Endothelial cell of umbilical vein (primary cell): Measurements from ENCODE around the gene NUB1. TPM values are rescaled to one million over a fixed set of nuclear protein-coding genes. Genes with fewer than 3 reads are reported as not detected.

Experiments
- BruUV-seq: library from RNA; stranded (reverse); fragments of 400-500 nt; replicated peaks from 2 replicates; lab custom pipeline; 2021; lab: Mats Ljungman, UMichigan
- CTCF ChIA-PET: fragments of 300-600, 350-600 bp; sonication (Branson Sonifier 250); formaldehyde crosslinking; loops from one replicate; lab custom pipeline; 2021; ENCODE audit warnings: antibody characterized with exemption, inconsistent platforms; lab: Charles Lee
- POLR2A ChIA-PET: fragments of 300-600, 350-600 bp; sonication (Branson Sonifier 250); formaldehyde crosslinking; loops from one replicate; lab custom pipeline; 2021; ENCODE audit warnings: antibody characterized with exemption, inconsistent platforms; lab: Charles Lee
- DNase-seq: peaks from one replicate; pipeline ENCODE4 v3.0.0-alpha.2; 2011; ENCODE audit warnings: low read depth, low spot score
- FAIRE-seq: peaks from 2 replicates; lab custom pipeline; 2011; peaks lifted over from hg19 to GRCh38; lab: Jason Lieb, UNC
- H2AFZ ChIP-seq: 2 replicates; pipeline ENCODE4 v1.6.0; 2012; ENCODE audit warnings: low read depth, low read length, control low read depth, inconsistent platforms
- H3K27ac ChIP-seq: 2 replicates; pipeline ENCODE4 v1.5.1; 2011; ENCODE audit warnings: low read depth, mild to moderate bottlenecking, control low read depth, low read length, moderate library complexity; ENCODE audit not compliant: insufficient read depth
- H3K27me3 ChIP-seq, 2 experiments: 2 replicates each; pipeline versions ENCODE4 v1.6.0 to v1.6.1; 2011; ENCODE audit warnings: low read length in 2 of 2, mixed read lengths in 1 of 2; ENCODE audit not compliant: control insufficient read depth in 2 of 2, insufficient read depth in 2 of 2
- H3K36me3 ChIP-seq, 2 experiments: 2 replicates in 1 of 2; 3 replicates in 1 of 2; pipeline ENCODE4 v1.5.1; 2011; ENCODE audit warnings: low read length in 2 of 2, mild to moderate bottlenecking in 1 of 2, moderate library complexity in 1 of 2; ENCODE audit not compliant: control insufficient read depth in 2 of 2, insufficient read depth in 2 of 2; ENCODE audit errors: extremely low read depth in 1 of 2
- H3K4me1 ChIP-seq: 3 replicates; pipeline ENCODE4 v1.5.1; 2011; ENCODE audit warnings: mild to moderate bottlenecking, low read length; ENCODE audit not compliant: control insufficient read depth, insufficient read depth; ENCODE audit errors: extremely low read depth
- H3K4me2 ChIP-seq: 2 replicates; pipeline ENCODE4 v1.6.1; 2011; ENCODE audit warnings: low read length, control low read depth, mixed read lengths; ENCODE audit not compliant: insufficient read depth
- H3K4me3 ChIP-seq, 3 experiments: fragments of 200-600 bp in 1 of 3; sonication (generic), shearing (Covaris generic) in 1 of 3; replicated peaks in 1 of 3; 2 replicates each; pipeline ENCODE4 v1.5.1; 2011 to 2016; ENCODE audit warnings: control low read depth in 3 of 3, low read length in 3 of 3, mild to moderate bottlenecking in 2 of 3, inconsistent platforms in 1 of 3, low read depth in 1 of 3, moderate library complexity in 1 of 3; ENCODE audit not compliant: insufficient read depth in 1 of 3
- H3K79me2 ChIP-seq: 2 replicates; pipeline ENCODE4 v1.6.0; 2012; ENCODE audit warnings: low read length, inconsistent platforms; ENCODE audit not compliant: control insufficient read depth, insufficient read depth
- H3K9ac ChIP-seq: replicated peaks from 2 replicates; pipeline ENCODE3; 2011; ENCODE audit warnings: low read length, control low read depth; ENCODE audit not compliant: insufficient read depth; ENCODE audit errors: extremely low read depth
- H3K9me1 ChIP-seq: replicated peaks from 3 replicates; pipeline ENCODE4 v1.6.0; 2011; ENCODE audit warnings: mild to moderate bottlenecking, low read length; ENCODE audit not compliant: control insufficient read depth, insufficient read depth; ENCODE audit errors: extremely low read depth
- H3K9me3 ChIP-seq: replicated peaks from 2 replicates; pipeline ENCODE4 v1.5.1; 2012; ENCODE audit warnings: low read length, inconsistent platforms; ENCODE audit not compliant: control insufficient read depth, insufficient read depth
- H4K20me1 ChIP-seq: replicated peaks from 2 replicates; pipeline ENCODE3; 2011; ENCODE audit warnings: mild to moderate bottlenecking, low read length; ENCODE audit not compliant: control insufficient read depth, insufficient read depth; ENCODE audit errors: extremely low read depth
- EZH2 ChIP-seq: IDR thresholded peaks from 2 replicates; pipeline ENCODE4 v1.6.1; 2012; ENCODE audit warnings: borderline replicate concordance, low read depth, mild to moderate bottlenecking, moderate library complexity, low read length, inconsistent platforms; ENCODE audit not compliant: severe bottlenecking
- FOS ChIP-seq: IDR thresholded peaks from 2 replicates; pipeline ENCODE4 v1.6.1; 2011; ENCODE audit warnings: mild to moderate bottlenecking, low read length, moderate library complexity, borderline replicate concordance; ENCODE audit not compliant: insufficient read depth
- GATA2 ChIP-seq: IDR thresholded peaks from 2 replicates; pipeline ENCODE4 v1.7.0; 2011; ENCODE audit warnings: low read depth, mild to moderate bottlenecking, moderate library complexity, mixed read lengths, low read length; ENCODE audit not compliant: insufficient read length, insufficient read depth
- JUN ChIP-seq: IDR thresholded peaks from 2 replicates; pipeline ENCODE4 v1.6.1; 2011; ENCODE audit warnings: borderline replicate concordance, low read depth; ENCODE audit not compliant: insufficient read length, insufficient read depth
- MYC ChIP-seq: IDR thresholded peaks from one replicate; pipeline ENCODE4 v1.6.1; 2011; ENCODE audit warnings: mild to moderate bottlenecking, low read depth, low read length
- POLR2A ChIP-seq: IDR thresholded peaks from 2 replicates; pipeline ENCODE4 v1.6.1; 2012; ENCODE audit warnings: low read depth, mild to moderate bottlenecking, control low read depth, low read length
- POLR2AphosphoS5 ChIP-seq: IDR thresholded peaks from 2 replicates; pipeline ENCODE4 v1.6.1; 2012; ENCODE audit warnings: low read depth, mild to moderate bottlenecking, control low read depth, low read length, moderate library complexity; ENCODE audit not compliant: insufficient read depth
- dilution Hi-C: fragments of 300-500 bp; cut with MboI; formaldehyde crosslinking; loops from one replicate; pipeline ENCODE4 v1.15.0; 2019; ENCODE audit warnings: low sequenced_read_pairs; ENCODE audit not compliant: extremely low pct_ligation_motif_present
- intact Hi-C: fragments of 100-400 bp; cut with micrococcal nuclease; formaldehyde crosslinking; loops from one replicate; pipeline ENCODE4 v1.10.0; 2022
- polyA plus RNA-seq, 4 experiments: library from polyadenylated mRNA; depleted of rRNA in 3 of 4; stranded (reverse) in 3 of 4; unstranded in 1 of 4; fragments of >200 nt; gene quantifications; 2 replicates each; pipeline versions ENCODE4 v1.2.1 to v1.2.3, GENCODE V29; 2011 to 2012; ENCODE audit warnings: missing spikeins in 1 of 4
- total RNA-seq: library from RNA; stranded (reverse); gene quantifications from 2 replicates; pipeline ENCODE4 v1.2.3, GENCODE V29; 2021
- TF ChIP-seq, protein P1 (sequence below), 2 donors: IDR thresholded peaks; 1 replicate in 1 of 2; 2 replicates in 1 of 2; pipeline ENCODE4 v1.5.1; 2011; ENCODE audit warnings: low read length in 2 of 2, mild to moderate bottlenecking in 2 of 2, moderate library complexity in 2 of 2, control low read depth in 1 of 2, inconsistent platforms in 1 of 2, low read depth in 1 of 2; ENCODE audit not compliant: insufficient read depth in 1 of 2; ENCODE audit errors: extremely low read depth in 1 of 2
- TF ChIP-seq, protein P2 (sequence below): IDR thresholded peaks from 2 replicates; pipeline ENCODE4 v1.6.1; 2011; ENCODE audit not compliant: insufficient read depth, insufficient read length

NUB1 gene
- total and polyA plus RNA-seq, 2 donors (not counting 3 experiments of a cell fraction or from before 2014, with no cell fraction given) = 28.0 to 46.2 TPM

DNA sequence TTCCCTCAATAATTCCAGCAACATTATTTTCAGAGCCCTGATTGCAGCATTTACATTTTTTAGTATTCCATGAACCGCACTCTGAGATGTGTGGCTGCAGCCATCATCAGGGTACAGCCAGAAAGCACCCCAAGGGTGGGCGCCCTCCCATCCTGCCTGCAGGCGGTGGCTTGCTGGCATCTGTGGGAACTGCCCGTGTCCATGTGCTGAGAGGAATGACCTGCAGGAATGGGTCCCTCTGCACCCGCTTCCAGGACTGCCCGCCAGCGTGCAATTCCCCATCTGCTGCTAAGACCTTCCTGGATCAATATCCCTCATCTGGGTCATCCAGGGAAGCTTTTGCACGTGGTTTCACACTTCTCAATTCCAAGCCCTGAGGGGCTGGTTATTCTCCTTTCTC is 32.8 kb upstream of the NUB1 start:
- Histone ChIP-seq H3K27ac (no peak overlapping the region), H2AFZ (no peak overlapping the region), H3K27me3 (peaks cover 2 to 14% of the 10 kb centered on the region in 2 experiments), H3K4me1 (peaks cover under 1% of the 10 kb centered on the region), H3K79me2 (no peaks in the 10 kb centered on the region), H3K4me3 (no peak overlapping the region), H3K9me1 (no peaks in the 10 kb centered on the region), H4K20me1 (no peaks in the 10 kb centered on the region), H3K4me2 (no peak overlapping the region), H3K9me3 (no peaks in the 10 kb centered on the region), H3K36me3 (no peaks in the 10 kb centered on the region), H3K9ac (no peak overlapping the region)
- intact Hi-C loops = no loop called here
- BruUV-seq = no TSS peak
- dilution Hi-C loops = no loop called here
- TF ChIP-seq, protein P1, sequence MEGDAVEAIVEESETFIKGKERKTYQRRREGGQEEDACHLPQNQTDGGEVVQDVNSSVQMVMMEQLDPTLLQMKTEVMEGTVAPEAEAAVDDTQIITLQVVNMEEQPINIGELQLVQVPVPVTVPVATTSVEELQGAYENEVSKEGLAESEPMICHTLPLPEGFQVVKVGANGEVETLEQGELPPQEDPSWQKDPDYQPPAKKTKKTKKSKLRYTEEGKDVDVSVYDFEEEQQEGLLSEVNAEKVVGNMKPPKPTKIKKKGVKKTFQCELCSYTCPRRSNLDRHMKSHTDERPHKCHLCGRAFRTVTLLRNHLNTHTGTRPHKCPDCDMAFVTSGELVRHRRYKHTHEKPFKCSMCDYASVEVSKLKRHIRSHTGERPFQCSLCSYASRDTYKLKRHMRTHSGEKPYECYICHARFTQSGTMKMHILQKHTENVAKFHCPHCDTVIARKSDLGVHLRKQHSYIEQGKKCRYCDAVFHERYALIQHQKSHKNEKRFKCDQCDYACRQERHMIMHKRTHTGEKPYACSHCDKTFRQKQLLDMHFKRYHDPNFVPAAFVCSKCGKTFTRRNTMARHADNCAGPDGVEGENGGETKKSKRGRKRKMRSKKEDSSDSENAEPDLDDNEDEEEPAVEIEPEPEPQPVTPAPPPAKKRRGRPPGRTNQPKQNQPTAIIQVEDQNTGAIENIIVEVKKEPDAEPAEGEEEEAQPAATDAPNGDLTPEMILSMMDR (IDR thresholded peaks at IDR 0.05; ENCODE audit: extremely low read depth in 1 of 2, insufficient read depth in 1 of 2, low read depth in 1 of 2, low read length in 2 of 2) = no peak
- TF ChIP-seq GATA2 (no peak), POLR2A (no peak), JUN (no peak), POLR2AphosphoS5 (no peak), FOS (no peak), EZH2 (no peak), MYC (no peak)
- TF ChIP-seq, protein P2, sequence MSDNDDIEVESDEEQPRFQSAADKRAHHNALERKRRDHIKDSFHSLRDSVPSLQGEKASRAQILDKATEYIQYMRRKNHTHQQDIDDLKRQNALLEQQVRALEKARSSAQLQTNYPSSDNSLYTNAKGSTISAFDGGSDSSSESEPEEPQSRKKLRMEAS = no peak
- DNase-seq = no peak
- CTCF ChIA-PET = no interaction called here
- POLR2A ChIA-PET = no interaction called here
- no peak for FAIRE-seq
